Measurements from ENCODE around the gene NSUN6.
A peak's percentile ranks its signal among the peaks of the same experiment; 100 is the strongest.

NSUN6 gene

DNA sequence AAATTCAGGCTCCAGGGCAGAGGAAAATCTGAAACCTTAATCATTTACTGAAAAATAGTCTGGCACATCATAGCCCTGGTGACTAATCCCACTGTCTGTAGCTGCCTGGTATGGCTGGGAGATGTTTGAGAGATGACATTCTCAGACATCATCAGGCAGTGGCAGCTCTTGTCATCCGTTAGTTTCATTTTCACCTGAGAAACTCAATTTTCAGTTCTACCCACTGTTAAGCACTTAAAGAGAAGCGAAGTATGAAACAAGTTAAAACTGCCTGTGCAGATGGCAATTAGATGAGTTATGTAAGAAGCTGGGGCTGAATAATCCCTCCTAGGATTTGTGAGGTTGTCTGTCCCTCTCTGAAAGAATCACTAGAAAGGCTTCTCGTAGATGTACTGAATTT is 150.2 kb downstream of the NSUN6 start:
- peak; percentile 63 for DNase-seq (ENCODE audit: low spot score)

DNA sequence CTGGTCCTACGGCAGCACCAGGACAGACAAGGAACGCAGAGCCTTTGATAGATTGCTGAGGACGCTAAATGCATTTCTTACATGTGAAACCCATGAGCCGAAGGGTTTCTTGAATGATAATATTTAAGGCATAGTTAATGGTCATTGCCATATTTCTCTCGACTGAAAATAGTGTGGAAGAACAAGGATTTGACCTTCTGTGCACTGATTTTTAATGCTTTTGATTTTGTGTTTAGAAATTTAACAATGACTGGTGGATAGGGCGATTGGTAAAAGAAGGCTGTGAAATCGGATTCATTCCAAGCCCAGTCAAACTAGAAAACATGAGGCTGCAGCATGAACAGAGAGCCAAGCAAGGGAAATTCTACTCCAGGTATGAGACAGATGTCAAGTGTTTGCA is 150.8 kb downstream of the NSUN6 start:
- no peak for DNase-seq (ENCODE audit: low spot score)

DNA sequence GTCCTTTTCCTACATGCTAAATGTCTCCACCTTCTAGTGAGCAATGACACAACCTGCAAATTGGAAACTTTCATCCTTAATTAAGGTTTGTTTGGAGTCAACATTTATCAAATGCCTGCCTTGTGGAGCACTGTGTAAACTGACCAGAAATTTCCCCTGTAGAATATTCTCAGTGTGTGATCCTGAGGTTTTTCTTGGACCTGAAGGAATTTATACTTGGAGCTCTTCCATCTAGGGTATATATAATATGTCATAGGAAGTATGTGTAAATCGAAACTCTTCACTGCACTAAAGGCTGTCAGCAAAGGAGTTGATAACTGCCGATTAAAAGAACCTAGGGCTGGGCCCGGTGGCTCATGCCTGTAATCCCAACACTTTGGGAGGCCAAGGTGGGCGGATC is 152.4 kb downstream of the NSUN6 start:
- no peak for DNase-seq (ENCODE audit: low spot score)

DNA sequence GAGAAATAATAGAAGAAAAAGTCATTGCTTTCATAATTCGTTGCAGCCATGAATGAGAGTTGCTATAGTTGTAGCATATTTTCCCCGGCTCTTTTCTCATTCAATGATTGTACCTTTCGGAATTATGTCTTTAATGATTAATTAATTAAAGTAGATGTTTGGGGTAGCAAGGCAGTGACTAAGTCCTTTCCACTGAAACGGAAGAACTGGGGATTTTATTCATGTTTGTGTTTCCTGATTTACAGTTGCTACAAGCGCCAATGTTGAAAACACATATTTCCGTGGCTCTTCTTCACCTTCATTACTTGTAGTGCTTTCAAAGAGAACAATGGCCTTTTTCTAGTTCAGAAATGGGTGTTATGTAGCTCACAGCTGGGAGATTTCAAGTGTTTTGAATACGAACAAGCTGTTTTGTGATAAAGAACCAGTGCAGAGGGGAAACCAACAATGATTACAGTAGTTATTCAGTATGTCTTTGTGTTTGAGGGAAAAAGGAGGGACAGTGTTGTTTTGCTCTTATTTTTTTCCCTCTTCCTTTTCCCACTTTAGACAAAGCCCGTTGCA is 153.5 kb downstream of the NSUN6 start:
- no peak for DNase-seq (ENCODE audit: low spot score)

Measured in hepatic stellate cell (primary cell).